SK-N-MC (cell line): ENCODE data around the gene VEGFC.

Source experiments
- DNase-seq: peaks from one replicate; pipeline ENCODE4 v3.0.0-alpha.2; 2011; ENCODE audit warnings: low read depth, low spot score
- H3K27ac ChIP-seq: fragments of 200-600 bp; sonication (generic); 2 replicates; pipeline ENCODE4 v1.5.1; 2016; ENCODE audit warnings: mixed run types
- H3K36me3 ChIP-seq: fragments of 200-600 bp; sonication (generic); 2 replicates; pipeline ENCODE4 v1.6.1; 2017; ENCODE audit warnings: antibody characterized with exemption, low read length, mixed read lengths; ENCODE audit not compliant: insufficient read depth
- H3K4me3 ChIP-seq: fragments of 200-600 bp; sonication (generic); 2 replicates; pipeline ENCODE4 v1.5.1; 2016
- H3K9ac ChIP-seq: fragments of 200-600 bp; sonication (generic); 2 replicates; pipeline ENCODE4 v1.8.0; 2017; ENCODE audit warnings: mixed run types, mixed read lengths; ENCODE audit not compliant: insufficient read length
- H3K9me3 ChIP-seq: fragments of 200-600 bp; sonication (generic); 2 replicates; pipeline ENCODE4 v1.6.1; 2017; ENCODE audit warnings: low read depth, mild to moderate bottlenecking, antibody characterized with exemption, low read length, moderate library complexity, mixed read lengths
- EZH2 ChIP-seq: fragments of 200-600 bp; sonication (generic); IDR thresholded peaks from one replicate; pipeline ENCODE4 v1.6.1; 2017; ENCODE audit warnings: antibody characterized with exemption
- FOXP2 ChIP-seq: optimal IDR thresholded peaks from 2 replicates; pipeline ENCODE3; 2011; ENCODE audit warnings: mild to moderate bottlenecking, moderate library complexity; ENCODE audit not compliant: insufficient read depth; ENCODE audit errors: extremely low read length, control extremely low read depth
- POLR2AphosphoS5 ChIP-seq: IDR thresholded peaks from 2 replicates; pipeline ENCODE4 v1.6.1; 2012; ENCODE audit warnings: mild to moderate bottlenecking, low read depth, low read length, borderline replicate concordance

Gene VEGFC

GRCh38 chr4:176792326-176793059 is at the start of gene VEGFC:
VEGFC (minus strand) TSS chr4:176792922; CDS start chr4:176792311, 611 bp downstream.
- Histone ChIP-seq H3K4me3 (peak within 1 kb of the TSS; percentile 84), H3K36me3 (no peaks in the 10 kb centered on the region), H3K9ac (peak within 1 kb of the TSS; percentile 32), H3K9me3 (no peaks in the 10 kb centered on the region), H3K27ac (no peak within 1 kb of the TSS)
- TF ChIP-seq POLR2AphosphoS5, result no peak
- TF ChIP-seq EZH2, result no peak
- TF ChIP-seq FOXP2, result no peak
- DNase-seq, result no peak

- no peak for TF ChIP-seq FOXP2
- no peak for TF ChIP-seq EZH2
- TF ChIP-seq POLR2AphosphoS5, result no peak
Measured at GRCh38 chr4:176841711-176842112, 49.0 kb upstream of the VEGFC start.

GRCh38 chr4:176840166-176840565 is 47.4 kb upstream of the VEGFC start:
- Histone ChIP-seq H3K9ac (no peak overlapping the region), H3K27ac (no peak overlapping the region), H3K36me3 (no peaks in the 10 kb centered on the region), H3K9me3 (no peaks in the 10 kb centered on the region), H3K4me3 (no peak overlapping the region)
- no peak for TF ChIP-seq POLR2AphosphoS5
- TF ChIP-seq FOXP2, result no peak
- no peak for DNase-seq

More at GRCh38 chr4:176841711-176842112, 49.0 kb upstream of the VEGFC start:
- Histone ChIP-seq H3K36me3 (no peaks in the 10 kb centered on the region), H3K9me3 (no peaks in the 10 kb centered on the region), H3K27ac (no peak overlapping the region), H3K4me3 (no peak overlapping the region), H3K9ac (no peak overlapping the region)
- no peak for DNase-seq

GRCh38 chr4:176839656-176840055 is 46.9 kb upstream of the VEGFC start:
- H3K27ac ChIP-seq, result no peak overlapping the region
- TF ChIP-seq FOXP2 (no peak), EZH2 (no peak)

GRCh38 chr4:176838601-176839433 is 46.1 kb upstream of the VEGFC start:
- H3K9me3 ChIP-seq, result no peaks in the 10 kb centered on the region
- DNase-seq, result no peak
- H3K36me3 ChIP-seq, result no peaks in the 10 kb centered on the region
- no peak overlapping the region for H3K27ac ChIP-seq
- TF ChIP-seq POLR2AphosphoS5, result no peak
- H3K4me3 ChIP-seq, result no peak overlapping the region
- H3K9ac ChIP-seq, result no peak overlapping the region

More at GRCh38 chr4:176839656-176840055, 46.9 kb upstream of the VEGFC start:
- DNase-seq, result no peak
- H3K9me3 ChIP-seq, result no peaks in the 10 kb centered on the region
- no peaks in the 10 kb centered on the region for H3K36me3 ChIP-seq
- no peak overlapping the region for H3K9ac ChIP-seq
- no peak overlapping the region for H3K4me3 ChIP-seq

- H3K36me3 ChIP-seq, result no peaks in the 10 kb centered on the region
- no peak for DNase-seq
- no peaks in the 10 kb centered on the region for H3K9me3 ChIP-seq
- TF ChIP-seq EZH2, result no peak
- TF ChIP-seq POLR2AphosphoS5, result no peak
- TF ChIP-seq FOXP2, result no peak
- no peak overlapping the region for H3K4me3 ChIP-seq
- no peak overlapping the region for H3K27ac ChIP-seq
- no peak overlapping the region for H3K9ac ChIP-seq
Measured at GRCh38 chr4:176837169-176837895, 44.6 kb upstream of the VEGFC start.

- TF ChIP-seq FOXP2, result no peak
- TF ChIP-seq POLR2AphosphoS5, result no peak
- TF ChIP-seq EZH2, result no peak
- DNase-seq, result no peak
- Histone ChIP-seq H3K27ac (peak overlapping the region; percentile 51; the same call in 1 of the 2 replicates), H3K9me3 (no peaks in the 10 kb centered on the region), H3K4me3 (no peak overlapping the region), H3K9ac (no peak overlapping the region), H3K36me3 (no peaks in the 10 kb centered on the region)
Measured at GRCh38 chr4:176834531-176834930, 41.8 kb upstream of the VEGFC start.
